Right hindlimb (tissue), 1 donor: Measurements from ENCODE around the gene CD4.

ENCODE experiments used
- DNase-seq: peaks from one replicate; pipeline ENCODE4 v3.0.0-alpha.2; 2018

The CD4 gene

DNA sequence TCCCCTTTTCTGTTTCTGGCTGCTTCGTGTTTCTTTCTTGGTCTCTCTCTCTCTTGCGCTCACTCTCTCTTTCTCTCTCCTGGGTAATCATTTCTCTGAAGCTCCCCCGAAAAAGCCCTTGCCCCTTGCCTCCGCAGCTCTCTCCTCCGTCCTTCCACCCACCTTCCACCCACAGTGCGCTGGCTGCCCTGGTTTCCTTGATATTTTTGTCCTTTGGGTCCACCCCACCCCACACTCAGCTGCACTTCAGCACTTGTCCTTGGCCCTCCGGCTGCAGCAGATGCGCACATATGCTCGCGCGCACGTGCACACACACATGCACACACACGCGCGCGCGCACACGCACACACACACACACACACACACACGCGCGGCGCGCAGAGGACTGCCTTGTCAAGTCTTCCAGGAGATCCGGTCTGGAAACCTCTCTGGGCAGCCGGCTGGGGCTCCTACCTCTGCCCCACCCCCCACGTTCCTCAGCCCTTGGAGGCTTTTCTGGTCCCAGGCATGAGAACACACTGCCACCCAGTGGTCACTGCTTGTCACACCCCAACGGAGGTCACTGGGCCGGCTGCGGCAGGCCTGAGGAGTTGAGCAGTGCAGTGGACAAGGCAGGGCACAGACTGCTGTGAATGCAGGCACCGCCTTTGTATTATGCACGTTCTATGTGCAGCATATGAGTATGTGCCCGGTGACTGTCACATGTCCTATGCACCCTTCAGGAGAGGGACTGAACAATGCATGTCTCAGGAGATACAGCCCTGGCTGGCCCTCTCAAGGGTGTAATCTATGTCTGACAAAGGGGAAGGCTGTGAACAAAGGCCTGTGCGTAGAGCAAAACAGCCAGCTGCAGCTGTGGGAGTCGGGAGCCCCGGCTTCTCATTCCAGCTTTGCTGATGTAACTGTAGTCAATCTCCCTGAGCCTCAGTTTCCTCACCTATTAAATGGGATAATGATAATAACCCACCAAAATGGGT lies 10.5 kb upstream of the CD4 start:
- DNase-seq = peak; percentile 97

DNA sequence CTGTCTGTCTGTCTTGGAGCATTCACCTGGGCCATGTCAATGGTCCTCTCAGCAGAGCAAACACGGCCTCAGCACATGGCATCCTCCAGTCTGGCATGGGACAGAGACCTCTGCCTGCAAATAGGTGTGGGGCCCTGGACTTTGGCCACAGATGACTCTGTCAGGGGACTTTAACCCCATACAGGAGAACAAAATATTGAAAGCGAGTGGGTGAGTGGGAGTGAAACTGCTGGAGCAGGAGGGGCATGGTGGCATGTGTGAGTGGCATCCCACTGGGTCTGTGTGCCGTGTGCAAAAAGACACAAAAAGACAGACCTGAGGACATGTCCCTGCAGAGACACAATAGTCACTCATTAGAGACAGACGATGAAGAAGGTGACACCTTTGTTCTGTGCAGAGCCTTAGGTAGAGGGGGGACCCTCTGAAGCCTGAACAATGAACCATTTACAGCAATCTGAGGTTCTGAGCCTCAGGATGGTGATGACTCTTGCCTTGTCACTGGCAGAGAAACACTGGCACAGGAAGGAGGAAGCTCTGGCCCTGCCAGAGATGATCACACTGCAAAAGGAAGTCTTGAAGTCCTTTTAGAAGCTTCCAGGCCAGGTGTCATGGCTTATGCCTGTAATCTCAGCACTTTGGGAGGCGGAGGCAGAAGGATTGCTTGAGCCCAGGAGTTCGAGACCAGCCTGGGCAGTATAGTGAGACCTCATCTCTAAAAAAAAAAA lies 9.5 kb upstream of the CD4 start:
- DNase-seq = no peak

DNA sequence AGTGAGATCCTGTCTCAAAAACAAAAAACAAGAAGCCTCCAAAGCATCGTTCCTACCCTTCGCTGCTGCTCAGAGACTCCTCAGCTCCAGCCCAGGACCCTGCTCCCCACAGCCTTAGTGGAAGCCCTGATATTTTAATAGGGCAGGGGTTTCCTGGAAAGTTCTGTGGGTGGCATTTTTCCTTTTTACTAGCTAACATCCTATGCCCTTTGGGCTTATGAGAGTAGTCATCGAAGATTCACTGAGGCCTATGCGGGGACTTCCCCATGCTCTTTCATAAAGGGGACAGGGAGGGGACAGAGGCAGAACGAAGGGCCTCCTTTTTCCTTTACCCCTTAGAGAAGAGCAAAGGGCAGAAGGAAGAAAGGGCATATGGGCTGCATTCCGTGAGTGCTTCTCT lies 8.8 kb upstream of the CD4 start:
- no peak for DNase-seq

DNA sequence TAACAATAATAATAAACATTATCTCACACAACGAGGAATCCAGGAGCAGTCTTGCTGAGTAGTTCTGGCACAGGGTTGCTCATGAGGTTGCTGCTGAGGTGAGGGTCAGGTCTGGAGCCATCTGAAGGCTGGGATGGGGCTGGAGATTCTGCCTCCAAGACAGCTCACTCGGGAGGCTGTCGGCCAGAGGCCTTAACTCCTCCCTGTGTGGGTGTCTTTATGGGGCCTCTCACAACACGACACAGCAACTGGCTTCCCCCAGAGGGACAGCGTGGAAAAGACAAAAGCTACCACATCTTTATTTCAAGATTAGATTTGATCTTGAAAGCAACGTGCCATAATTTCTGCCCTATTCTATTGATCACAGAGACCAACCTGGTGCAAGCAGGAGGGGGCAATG lies 7.2 kb upstream of the CD4 start:
- no peak for DNase-seq

DNA sequence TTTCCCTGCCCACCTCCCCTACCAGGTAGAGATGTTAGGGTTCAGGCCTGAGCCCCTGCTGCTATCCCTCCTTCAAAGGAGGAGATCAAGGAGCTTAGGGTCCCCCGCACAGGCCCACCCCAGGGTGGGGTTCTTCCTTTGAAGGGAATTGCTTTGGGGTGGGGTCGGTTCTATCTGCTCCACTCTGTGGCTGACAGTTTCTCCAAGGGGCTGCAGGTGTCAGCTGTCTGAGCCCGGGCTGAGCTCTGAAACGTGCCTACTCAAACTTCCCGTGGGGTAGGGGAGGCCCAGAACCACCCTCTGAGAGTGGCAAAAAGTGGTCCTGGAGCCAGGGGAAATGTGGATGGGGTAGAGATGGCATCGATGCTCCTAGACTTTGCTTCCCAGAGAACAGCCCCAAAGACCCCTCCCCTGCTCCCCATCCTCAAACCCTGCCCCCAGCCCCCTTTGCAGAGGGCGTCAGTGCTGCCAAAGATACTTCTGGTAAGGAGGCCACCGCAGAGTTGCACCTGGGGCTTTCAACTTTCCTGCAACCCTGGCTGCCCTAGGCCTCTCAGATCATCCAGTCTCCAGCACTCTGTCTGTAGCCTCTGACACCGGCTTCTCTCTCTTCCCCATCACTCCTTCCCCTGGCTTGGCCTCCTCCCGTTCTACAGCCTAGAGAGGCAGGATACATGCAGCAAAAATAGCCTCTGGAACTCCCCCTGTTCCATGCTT lies 6.3 kb upstream of the CD4 start:
- no peak for DNase-seq

DNA sequence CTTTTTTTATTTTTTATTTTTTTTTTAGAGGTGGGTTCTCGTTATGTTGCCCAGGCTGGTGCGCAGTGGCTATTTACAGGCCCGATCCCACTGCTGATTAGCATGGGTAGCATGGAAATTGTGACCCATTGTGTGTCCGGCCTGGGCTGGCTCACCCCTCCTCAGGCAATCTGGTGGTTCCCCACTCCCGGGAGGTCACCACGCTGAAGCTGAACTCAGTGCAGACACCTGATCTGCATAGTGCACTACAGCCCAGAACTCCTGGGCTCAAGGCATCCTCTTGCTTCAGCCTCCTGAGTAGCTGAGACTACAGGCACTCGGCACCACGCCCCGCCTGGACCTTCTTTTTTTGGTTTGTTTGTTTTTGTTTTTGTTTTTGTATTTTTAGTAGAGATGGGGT lies 5.5 kb upstream of the CD4 start:
- no peak for DNase-seq

DNA sequence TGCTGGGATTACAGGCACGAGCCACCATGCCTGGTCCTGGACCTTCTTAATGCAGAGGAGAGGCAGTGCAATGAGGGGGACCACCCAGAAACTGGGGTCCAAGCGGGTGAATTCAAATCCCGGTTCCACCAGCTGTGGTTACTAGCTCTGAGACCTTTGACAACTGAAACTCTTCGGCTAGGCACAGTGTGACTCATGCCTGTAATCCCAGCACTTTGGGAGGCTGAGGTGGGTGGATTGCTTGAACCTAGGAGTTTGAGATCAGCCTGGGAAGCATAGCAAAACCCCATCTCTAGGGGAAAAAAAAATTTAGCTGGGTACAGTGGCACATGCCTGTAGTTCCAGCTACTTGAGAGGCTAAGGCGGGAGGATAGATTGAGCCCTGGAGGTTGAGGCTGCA lies 5.0 kb upstream of the CD4 start:
- no peak for DNase-seq

DNA sequence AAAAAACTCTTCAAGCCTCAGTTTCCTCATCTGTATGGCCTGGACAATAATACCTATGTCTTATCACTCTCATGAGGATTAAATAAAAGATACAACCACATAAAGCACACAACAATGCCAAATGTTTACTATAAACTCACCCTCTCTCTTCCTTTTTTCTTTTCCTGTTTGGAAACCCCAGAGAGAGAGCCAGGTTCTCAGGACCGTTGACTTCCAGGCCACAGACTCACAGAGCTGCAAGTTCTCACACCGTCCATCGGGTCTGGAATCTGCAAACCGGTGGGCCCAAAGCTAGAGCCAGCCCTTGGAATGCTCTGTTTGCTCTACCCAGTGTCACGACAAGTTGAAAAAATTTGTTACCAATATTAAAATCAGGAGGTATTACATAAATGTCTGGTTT lies 4.6 kb upstream of the CD4 start:
- no peak for DNase-seq

DNA sequence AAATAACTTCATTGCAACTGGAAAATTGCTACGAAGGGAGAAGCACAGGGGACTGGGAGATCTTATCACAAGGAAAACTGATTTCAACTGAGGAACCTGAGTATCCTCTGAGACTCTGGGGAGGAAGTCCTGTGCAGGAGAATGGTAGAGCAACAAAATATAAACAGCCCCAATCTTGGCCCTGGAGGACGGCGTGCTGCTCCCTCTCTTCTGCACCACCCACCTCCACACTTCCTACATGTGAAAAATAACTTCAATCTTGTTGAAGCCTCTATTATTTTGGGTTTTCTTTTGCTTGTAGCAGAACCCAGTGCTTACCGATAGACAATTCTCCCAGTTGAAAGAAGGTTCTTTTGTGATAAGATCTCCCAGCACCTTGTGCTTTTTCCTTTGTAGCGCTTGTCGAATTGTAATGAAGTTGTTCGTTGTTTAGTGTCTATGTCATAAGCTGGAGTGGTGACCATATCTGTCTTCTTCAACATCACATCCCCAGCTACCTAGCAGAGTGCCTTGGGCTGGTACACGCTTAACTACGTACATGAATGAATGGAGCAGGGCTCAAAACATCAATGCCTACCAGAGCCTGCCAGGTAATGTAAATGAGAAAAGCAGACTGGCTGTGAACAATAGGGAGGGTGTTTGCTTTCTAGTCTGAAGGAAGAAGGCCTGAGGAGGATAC lies 2.8 kb upstream of the CD4 start:
- DNase-seq = no peak

DNA sequence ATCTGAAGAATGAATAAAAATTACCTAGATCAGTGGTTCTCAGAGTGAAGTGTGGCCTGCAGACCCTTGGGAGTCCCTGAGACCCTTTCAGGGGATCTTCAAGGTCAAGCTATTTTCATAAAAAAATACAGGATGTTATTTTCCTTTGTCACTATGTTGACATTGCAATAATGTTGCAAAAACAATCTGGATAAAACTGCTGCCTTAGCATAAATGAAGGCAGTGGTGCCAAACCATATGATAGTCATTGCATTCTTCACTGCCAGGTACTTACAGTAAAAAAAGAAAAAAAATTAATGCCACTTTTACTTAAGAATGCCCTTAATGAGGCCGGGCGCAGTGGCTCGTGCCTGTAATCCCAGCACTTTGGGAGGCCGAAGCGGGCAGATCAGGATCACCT lies 2.0 kb upstream of the CD4 start:
- DNase-seq = no peak

DNA sequence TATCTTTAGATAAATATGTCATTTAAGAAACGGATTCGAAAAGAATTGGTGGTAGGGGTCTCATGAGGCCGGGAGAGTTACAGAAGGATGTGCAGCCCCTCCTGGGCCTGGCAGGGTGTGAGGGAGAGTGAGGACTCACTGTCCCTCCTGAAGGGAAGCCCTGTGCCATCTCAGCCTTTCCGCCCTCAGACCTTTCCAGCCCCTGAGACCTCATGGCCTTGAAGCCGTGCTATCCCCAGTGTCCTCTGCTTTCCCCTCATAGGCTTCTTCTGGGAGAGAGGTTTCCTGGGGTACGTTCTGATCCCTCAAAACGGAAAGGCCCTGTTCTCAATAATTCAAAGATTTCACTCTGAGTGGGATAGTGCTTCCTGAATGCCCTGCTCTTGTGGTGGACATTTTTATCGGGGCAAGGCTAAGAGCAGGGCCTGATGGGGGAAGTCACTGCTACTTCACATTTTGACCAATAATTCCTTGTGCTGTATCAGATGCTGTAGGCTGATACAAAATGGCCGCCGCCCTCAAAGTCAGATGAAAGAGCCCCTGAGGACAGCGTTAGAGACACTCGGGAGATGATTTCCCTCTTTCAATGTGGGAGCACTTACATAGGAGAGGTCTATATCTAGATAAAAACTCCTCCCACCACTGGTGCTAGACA lies 1.3 kb downstream of the CD4 start:
- DNase-seq = no peak

DNA sequence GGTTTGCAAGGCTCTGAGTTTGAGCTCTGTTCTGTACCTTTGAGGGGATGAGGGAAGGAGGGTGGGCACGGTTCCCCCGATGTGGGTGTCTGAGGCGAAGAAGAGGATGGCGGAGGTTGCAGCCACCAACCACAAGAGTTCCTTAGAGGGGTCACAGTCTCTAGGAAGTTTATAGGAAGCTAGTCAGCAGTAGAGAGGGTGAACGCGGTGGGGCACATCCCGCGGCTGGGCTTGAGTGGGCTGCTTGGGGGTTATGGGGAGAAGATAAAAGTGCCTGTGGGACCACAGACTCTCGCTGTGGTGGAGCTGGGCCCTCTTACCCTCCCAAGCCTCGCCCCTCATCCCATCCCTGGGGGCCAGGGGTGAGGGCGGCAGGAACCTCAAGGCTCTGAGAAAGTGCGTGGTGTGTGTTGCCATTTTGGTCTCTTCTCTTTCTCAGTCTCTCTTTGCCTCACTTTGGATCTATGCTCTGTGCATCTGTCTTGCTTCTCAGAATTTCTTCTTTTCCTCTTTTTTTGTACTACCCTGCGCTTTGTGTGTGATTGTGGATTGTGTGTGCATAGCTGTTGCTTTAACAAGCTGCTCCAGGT lies 2.7 kb downstream of the CD4 start:
- no peak for DNase-seq

DNA sequence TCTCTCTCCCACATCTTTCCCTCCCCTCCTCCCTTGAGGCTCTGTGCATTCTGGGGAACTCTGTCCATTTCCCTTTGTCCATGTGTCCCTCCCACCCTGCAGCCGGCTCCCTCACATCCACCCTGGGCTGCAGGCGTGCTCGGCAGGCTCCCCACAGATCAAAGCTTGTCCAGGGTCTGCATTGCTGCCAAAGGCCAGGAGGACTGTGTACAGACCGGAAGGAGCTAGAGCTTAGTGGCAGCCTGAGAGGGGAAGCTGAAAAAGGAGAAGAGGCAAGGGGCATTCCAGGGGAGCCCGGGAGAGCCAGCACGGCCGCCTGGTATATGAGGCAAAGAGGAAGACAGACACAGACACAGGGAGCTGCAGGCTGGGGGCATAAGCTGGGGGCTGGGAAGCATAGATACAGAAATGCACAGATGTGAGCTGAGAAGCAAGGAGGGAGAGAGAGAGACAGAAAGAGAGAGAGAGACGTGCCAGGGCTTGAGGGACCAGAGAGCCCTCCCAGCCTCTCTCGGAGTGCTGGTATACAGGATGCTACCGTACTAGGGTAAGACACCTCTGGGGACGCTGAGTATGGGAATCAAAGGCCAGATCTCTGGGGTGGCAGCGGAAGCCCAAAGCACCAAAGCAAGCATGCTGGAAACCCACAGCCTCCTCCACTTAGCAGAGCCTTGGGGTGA lies 3.3 kb downstream of the CD4 start:
- DNase-seq = peak; percentile 55

DNA sequence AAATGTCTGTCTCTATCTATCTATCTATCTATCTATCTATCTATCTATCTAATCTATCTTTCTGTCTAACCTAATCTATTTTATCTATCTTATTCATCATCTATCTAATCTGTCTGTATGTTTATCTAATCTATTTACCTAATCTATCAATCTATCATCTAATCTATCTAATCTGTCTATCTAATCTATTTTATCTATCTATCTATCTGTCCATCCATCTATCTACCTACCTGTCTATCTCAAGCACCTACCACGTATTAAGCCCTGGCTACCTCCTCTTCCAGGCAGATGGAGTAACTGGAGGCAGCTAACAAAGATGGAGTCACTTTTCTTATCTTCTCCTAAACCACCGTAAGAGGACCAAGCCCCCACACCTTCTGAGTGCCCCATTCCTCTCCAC lies 5.8 kb downstream of the CD4 start:
- DNase-seq = no peak

DNA sequence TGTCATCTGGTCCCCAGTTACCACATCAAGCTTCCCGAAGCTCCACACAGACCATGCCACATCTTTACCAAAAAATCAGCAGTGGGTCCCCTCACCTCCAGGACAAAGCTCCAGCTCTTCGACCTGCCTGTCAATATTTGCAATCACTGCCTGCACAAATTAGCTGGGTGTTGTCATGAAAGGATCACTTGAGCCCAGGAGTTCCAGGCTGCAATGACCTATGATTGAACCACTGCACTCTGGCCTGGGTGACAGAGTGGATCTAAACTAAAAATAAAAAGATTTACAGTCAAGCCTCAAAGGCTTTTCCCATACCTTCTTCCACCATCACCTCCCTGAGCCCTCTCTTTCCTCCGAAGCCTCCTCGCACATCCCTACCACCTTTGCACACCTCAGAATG lies 7.2 kb downstream of the CD4 start:
- DNase-seq = no peak

DNA sequence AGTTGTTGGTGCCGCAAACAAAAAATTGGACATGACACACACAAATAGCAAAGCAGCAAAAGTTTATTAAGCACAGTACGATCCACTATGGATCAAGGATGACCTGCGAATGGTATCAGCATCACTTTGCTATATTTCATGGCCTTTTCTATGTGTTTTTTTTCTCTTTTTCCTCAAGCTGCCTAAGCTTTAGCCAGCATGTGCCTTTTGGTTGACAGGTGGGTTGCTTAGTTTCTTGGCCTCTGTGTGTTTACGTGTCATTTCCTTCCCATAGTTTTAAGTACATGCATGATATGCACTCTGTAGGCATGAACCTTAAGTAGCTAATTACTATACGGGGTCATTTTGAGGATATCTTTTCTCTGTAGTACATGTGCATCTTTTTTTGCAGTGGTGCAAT lies 9.8 kb downstream of the CD4 start:
- DNase-seq = no peak

DNA sequence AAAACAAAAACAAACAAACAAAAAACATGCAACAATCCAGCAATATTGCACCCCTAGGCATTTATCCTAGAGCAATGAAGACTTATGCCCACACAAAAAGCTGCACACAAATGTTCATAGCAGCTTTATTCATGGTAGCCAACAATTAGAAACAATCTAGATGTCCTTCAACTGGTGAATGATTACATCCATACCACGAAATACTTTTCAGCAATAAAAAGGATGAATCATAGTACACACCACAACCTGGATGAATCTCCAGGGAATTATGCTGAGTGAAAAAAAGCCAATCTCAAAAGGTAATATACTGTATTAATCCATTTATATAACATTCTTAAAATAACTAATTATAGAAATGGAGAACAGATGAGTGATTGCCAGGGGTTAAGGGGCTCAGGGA lies 17.8 kb downstream of the CD4 start:
- no peak for DNase-seq

DNA sequence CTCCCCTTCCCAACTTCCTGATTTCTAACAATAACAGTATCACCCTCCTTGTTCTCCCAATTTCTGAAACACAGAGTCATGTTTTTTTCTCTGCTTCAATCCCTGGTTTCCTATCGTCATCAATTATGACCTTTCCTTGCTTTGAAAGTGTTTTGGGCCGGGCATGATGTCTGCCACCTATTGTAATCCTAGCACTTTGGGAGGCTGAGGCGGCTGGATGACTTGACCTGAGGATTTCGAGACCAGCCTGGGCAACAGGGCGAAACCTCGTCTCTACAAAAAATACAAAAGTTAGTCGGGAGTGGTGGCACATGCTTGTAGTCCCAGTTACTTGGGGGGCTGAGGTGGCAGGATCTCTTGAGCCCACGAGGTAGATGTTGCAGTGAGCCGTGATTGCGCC lies 19.7 kb downstream of the CD4 start:
- no peak for DNase-seq

DNA sequence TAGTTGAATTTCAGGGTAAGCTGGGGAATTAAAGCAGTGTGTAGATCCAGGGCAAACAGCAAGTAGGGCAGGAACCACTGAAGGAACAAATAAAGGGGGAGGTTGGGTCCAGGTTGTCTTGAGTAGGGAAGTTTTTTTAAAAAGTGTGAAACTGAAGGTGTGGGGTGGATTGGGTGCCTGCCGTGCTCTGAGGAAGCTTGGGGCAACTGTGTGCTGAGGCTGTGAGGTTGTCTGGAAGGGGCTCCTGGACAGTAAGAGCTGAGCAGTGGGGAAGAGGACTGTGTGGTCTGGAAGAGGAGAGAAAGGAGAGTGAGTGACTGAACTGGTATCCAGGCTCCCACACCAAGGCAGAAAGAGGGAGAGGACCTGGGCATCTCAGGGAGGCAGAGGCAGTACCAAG lies 21.4 kb downstream of the CD4 start:
- DNase-seq = no peak

DNA sequence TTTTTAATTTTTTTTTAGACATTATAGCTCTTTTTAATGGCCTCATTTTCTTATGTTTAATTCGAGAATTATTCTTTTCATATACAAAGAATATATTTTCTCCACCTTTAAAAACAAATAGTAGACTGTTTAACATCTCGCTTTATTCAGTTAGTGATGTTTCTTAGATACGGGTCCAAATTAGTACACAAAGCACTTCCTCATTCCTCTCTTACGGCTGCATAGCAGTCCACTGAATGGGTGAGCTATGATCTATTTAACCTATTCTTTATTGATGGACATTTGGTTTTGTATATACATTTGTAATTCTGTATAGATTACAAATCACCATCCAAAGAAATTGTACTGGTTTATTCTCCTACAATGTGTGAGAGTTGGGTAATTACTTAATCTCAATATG lies 24.0 kb downstream of the CD4 start:
- DNase-seq = no peak

DNA sequence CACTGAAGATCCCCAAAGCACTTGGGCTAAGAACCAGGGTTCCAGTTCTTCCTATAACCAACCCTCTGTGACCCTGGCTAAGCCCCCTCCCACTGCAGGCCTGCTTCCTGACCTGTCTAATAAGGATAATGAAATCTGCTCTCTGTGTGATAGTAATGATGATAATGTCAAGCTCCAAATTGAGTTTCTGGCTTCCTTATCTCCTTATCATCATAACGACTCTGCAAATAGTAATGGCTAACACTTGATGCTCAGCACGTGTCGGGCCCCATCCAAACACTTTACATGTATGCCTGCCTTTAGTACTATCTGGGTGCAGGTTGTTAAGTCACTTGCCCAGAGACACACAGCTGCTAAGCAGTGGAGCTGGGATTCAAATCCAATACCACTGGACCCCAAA lies 27.3 kb downstream of the CD4 start:
- DNase-seq = no peak

DNA sequence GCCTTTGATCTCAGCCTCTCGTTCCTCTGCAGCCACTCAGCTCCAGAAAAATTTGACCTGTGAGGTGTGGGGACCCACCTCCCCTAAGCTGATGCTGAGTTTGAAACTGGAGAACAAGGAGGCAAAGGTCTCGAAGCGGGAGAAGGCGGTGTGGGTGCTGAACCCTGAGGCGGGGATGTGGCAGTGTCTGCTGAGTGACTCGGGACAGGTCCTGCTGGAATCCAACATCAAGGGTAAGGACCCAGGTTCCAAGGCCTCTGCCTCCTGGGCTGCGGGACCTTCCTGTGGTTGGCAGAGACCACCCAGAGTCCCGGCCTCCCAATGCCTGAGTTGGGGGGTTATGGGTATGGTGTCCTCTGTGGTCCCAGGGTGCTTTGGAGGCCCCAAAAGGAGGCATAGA lies 27.8 kb downstream of the CD4 start:
- no peak for DNase-seq
